ENCODE data around the gene PSMG1. TPM values are rescaled to one million over a fixed set of nuclear protein-coding genes. Genes with fewer than 3 reads are reported as not detected.

PSMG1 gene
- total RNA-seq, 4 donors from 2014 or later: 12.9 to 53.5 (median 30.3) TPM

GRCh38 chr21:39176271-39176709, 7.0 kb downstream of the PSMG1 start:
- peaks cover 0 to 24% of the 10 kb centered on the region in 2 donors for H3K36me3 ChIP-seq
- H3K4me1 ChIP-seq: peaks cover 0 to 18% of the 10 kb centered on the region in 2 donors
- peak overlapping the region in 3 of 4 donors; percentile 12 to 23 (median 21) for H3K27ac ChIP-seq
- no peaks in the 10 kb centered on the region for H3K9me3 ChIP-seq
- in situ Hi-C loops (cut with MboI; ENCODE audit: low sequenced_read_pairs in 4 of 4) (loop anchor here in 2 of 4 donors (25.0 kb wide), 1 partner anchor 211 kb away; a partner anchor contains a TSS), intact Hi-C loops (cut with DNase I; ENCODE audit: low total_unique reads) (no loop called here)
- ATAC-seq (peak; percentile 9 to 63), DNase-seq (no peak)
- H3K27me3 ChIP-seq: no peaks in the 10 kb centered on the region
- no peak for TF ChIP-seq CTCF (IDR thresholded peaks at IDR 0.05 in 4 of 5, conservative IDR thresholded peaks at IDR 0.05 in 1 of 5)
- TF ChIP-seq POLR2A (IDR thresholded peaks at IDR 0.05): no peak
- H3K4me3 ChIP-seq: no peak overlapping the region

GRCh38 chr21:39175665-39176064, 7.6 kb downstream of the PSMG1 start:
- Histone ChIP-seq H3K4me3 (no peak overlapping the region), H3K27ac (peak overlapping the region in 3 of 4 donors; percentile 12 to 21 (median 20)), H3K4me1 (peaks cover 0 to 18% of the 10 kb centered on the region in 2 donors), H3K27me3 (no peaks in the 10 kb centered on the region), H3K36me3 (peaks cover 0 to 24% of the 10 kb centered on the region in 2 donors), H3K9me3 (no peaks in the 10 kb centered on the region)
- ATAC-seq: no peak
- TF ChIP-seq POLR2A (IDR thresholded peaks at IDR 0.05): no peak
- no peak for TF ChIP-seq CTCF (IDR thresholded peaks at IDR 0.05 in 4 of 5, conservative IDR thresholded peaks at IDR 0.05 in 1 of 5)
- no peak for DNase-seq
- intact Hi-C loops (cut with DNase I; ENCODE audit: low total_unique reads) (no loop called here), in situ Hi-C loops (cut with MboI; ENCODE audit: low sequenced_read_pairs in 4 of 4) (loop anchor here in 2 of 4 donors (25.0 kb wide), 1 partner anchor 212 kb away; a partner anchor contains a TSS)

GRCh38 chr21:39175154-39175553, 8.1 kb downstream of the PSMG1 start:
- H3K36me3 ChIP-seq: peaks cover 0 to 21% of the 10 kb centered on the region in 2 donors
- no peak for TF ChIP-seq POLR2A (IDR thresholded peaks at IDR 0.05)
- TF ChIP-seq CTCF (IDR thresholded peaks at IDR 0.05 in 4 of 5, conservative IDR thresholded peaks at IDR 0.05 in 1 of 5): peak in 4 of 5 experiments; percentile 9 to 54 (median 20)
- H3K4me1 ChIP-seq: peaks cover 0 to 18% of the 10 kb centered on the region in 2 donors
- no peaks in the 10 kb centered on the region for H3K27me3 ChIP-seq
- DNase-seq (no peak), ATAC-seq (no peak)
- no peak overlapping the region for H3K4me3 ChIP-seq
- in situ Hi-C loops (cut with MboI; ENCODE audit: low sequenced_read_pairs in 4 of 4): loop anchor here in 2 of 4 donors (25.0 kb wide), 1 partner anchor 212 kb away; a partner anchor contains a TSS
- intact Hi-C loops (cut with DNase I; ENCODE audit: low total_unique reads): no loop called here
- H3K9me3 ChIP-seq: no peaks in the 10 kb centered on the region
- H3K27ac ChIP-seq: peak overlapping the region in 1 of 4 donors; percentile 12

GRCh38 chr21:39173716-39174680, 9.3 kb downstream of the PSMG1 start:
- intact Hi-C loops (cut with DNase I; ENCODE audit: low total_unique reads): no loop called here
- H3K9me3 ChIP-seq: no peaks in the 10 kb centered on the region
- H3K36me3 ChIP-seq: peaks cover 0 to 12% of the 10 kb centered on the region in 2 donors
- no peak overlapping the region for H3K4me3 ChIP-seq
- no peak for ATAC-seq
- in situ Hi-C loops (cut with MboI; ENCODE audit: low sequenced_read_pairs in 4 of 4): no loop called here
- TF ChIP-seq CTCF (IDR thresholded peaks at IDR 0.05 in 4 of 5, conservative IDR thresholded peaks at IDR 0.05 in 1 of 5): no peak
- no peak for TF ChIP-seq POLR2A (IDR thresholded peaks at IDR 0.05)
- no peak for DNase-seq
- no peak overlapping the region for H3K27ac ChIP-seq
- H3K4me1 ChIP-seq: peaks cover 0 to 18% of the 10 kb centered on the region in 2 donors
- H3K27me3 ChIP-seq: no peaks in the 10 kb centered on the region
